ENCODE data around the gene TEF.

- TF ChIP-seq, protein P1, sequence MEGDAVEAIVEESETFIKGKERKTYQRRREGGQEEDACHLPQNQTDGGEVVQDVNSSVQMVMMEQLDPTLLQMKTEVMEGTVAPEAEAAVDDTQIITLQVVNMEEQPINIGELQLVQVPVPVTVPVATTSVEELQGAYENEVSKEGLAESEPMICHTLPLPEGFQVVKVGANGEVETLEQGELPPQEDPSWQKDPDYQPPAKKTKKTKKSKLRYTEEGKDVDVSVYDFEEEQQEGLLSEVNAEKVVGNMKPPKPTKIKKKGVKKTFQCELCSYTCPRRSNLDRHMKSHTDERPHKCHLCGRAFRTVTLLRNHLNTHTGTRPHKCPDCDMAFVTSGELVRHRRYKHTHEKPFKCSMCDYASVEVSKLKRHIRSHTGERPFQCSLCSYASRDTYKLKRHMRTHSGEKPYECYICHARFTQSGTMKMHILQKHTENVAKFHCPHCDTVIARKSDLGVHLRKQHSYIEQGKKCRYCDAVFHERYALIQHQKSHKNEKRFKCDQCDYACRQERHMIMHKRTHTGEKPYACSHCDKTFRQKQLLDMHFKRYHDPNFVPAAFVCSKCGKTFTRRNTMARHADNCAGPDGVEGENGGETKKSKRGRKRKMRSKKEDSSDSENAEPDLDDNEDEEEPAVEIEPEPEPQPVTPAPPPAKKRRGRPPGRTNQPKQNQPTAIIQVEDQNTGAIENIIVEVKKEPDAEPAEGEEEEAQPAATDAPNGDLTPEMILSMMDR (IDR thresholded peaks at IDR 0.05; ENCODE audit: low read length) = no peak
- no peak for TF ChIP-seq EZH2 (IDR thresholded peaks at IDR 0.05; ENCODE audit: borderline replicate concordance, low read length)
These were observed 39.8 kb upstream of the TEF start for GRCh38 chr22:41341990-41342389.
